ENCODE results near the gene NUPR1.
"Not testable (repeated sequence)": the region's sequence is repeated elsewhere in the genome, so short reads cannot be mapped to it uniquely, and the experiment has no call there.

The NUPR1 gene

DNA sequence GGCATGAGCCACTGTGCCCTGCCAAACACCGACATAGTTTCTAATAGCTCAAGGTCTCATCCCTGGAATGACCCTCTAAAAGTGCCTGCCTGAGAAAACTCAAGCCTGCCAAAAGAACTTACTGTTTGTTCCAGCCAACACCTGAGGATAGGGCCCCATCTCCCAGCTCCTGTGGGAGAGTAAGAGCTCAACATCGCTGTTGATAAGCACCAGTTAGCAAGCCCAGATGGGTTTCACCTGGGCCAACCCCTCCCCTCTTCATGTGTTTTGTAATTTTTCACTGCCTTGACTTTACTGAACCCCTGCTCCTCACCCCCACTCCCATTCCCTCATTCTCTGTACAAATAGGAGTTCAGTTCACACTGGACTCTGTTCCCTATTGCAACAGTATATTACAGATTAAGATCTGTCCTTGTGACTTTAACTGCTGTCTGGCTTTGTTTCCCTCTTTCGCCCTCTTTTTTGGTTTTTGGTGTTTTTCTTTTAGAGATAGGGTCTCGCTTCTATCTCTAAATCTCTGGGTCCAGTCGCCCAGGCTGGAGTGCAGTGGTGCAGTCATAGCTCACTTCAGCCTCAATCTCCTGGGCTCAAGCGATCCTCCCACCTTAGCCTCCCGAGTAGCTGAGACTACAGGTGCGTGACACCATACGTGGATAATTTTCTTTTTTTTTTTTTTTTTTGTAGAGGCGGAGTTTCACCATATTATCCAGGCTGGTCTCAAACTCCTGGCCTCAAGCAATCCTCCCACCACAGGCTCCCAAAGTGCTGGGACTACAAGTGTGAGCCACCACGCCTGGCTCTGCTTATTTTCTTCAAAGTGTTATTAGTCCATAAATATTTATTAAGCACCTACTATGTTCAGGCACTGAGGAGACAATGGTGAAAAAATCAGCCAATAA, 12.3 kb downstream of the NUPR1 start:
- DNase-seq: no peak

DNA sequence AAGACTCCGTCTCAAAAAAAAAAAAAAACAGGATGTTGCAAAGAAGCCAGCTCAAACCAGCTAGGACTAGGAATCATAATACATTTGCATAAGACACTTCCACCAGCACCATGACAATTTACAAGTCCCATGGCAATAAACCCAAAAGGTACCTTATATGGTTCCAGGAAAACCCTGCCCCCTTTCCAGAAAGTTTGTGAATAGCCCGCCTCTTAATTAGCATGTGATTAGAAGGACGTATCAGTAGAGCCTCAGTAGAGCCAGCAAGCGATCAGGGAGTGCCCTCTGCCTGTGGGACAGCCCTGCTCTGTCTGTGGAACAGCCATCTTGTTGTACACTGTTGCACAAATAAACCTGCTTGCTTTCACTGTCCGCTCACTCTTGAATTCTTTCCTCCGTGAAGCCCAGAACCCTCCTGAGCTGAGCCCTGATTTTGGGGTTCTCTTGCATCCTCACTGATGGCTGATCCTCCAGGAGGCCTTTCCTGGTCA, 14.0 kb downstream of the NUPR1 start:
- DNase-seq: no peak

DNA sequence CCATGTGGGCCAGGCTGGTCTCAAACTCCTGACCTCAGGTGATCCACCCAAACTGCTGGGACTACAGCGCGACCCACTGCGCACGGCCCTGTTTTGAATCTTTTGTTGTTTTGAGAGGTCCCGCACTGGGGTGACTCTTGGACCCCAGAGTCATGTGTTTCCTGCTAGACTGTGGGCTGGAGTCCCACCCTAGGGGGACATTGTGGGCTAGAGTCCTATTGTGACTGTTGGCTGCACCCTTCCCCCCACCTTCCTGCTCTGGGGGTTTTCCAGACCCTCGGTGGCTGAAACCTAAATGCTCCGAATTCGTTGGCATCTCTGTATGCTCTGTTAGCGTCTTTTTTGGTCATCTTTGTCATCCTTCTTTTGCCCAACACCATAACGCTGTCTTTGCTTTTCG, 16.0 kb downstream of the NUPR1 start:
- no peak for DNase-seq

DNA sequence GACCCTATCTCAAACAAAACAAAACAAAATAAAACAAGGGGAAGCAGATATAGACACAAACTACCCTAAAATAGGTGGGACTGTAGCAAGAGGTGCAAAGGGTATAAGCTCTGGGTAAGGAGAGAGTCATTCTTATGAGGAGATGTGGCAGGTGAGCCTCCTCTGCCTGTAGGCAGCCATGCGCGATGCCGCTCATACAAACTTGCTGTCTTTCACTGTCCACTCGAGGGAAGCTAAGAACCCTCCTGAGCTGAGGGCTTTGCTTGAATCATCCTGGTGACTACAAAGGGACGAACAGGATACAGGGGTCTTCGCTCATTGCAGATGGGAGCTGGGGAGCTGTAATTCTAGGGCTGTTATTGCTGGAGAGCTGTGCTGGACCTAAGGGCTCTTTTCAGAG, 17.3 kb downstream of the NUPR1 start:
- no peak for DNase-seq

DNA sequence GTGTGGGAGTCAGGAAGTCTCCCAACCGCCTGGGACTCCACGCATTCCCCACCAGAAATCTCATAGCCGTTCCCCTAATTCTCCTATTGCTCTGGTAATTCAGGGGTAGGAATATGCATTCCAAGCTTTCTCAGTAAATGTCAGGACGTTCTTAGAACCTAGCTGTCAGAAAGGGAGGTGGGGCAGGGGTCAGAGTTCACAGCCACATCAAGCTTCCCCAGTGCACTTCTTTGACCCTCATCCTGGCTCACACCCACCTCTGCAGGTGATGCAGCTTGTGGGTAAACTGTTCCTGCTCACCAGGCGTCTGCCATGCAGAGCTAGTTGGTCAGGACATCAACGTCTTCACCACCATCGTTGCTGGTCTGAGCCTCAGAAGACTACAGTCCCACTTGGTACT, 18.1 kb downstream of the NUPR1 start:
- no peak for DNase-seq

DNA sequence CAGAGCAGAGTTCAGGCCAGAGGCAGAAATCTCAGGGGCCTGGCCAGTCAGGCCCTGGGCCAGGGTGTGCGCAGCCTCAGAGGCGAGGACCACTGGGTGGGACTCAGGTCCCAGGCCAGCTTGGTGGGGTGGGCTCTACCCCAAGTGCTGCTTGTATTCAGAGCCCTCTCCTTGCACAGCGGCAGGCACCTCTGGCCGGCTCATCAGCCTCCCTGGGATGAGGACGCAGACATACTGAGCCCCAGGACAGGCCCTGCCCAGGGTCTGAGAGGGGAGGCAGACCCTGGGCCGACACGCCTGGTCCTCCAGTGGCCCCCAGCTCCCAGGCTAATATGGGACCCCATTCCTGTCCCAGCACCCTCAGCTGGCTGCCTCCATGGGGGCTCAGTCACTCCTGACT, 24.5 kb downstream of the NUPR1 start:
- no peak for DNase-seq

DNA sequence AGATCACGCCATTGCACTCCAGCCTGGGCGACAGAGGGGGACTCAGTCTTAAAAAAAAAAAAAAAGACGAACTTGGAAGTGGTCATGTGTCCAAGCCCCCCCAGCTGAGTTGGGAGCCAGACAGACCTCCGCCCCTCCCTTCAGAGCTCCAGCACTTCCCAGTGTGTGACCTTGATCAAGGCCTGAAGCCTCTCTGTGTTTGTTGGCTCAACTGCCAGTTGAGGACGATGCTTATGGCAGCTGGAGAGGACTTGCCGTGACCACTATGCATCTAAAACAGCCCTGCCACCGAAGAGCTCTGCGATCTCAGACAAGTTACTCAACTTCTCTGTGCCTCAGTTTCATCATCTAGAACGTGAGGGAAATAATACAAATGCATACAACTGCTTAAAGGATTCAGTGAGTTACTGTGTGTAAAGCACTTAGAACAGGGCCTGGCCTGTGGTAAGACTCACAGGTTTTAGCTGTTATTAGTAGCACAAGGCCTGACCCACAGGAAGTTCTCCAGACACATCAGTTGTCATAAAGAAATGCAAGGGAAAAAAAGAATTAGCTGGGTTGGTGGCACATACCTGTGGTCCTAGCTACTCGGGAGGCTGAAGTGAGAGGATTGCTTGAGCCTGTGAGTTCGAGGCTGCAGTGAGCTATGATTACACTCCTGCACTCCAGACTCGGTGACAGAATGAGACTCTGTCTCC, 25.1 kb downstream of the NUPR1 start:
- DNase-seq: no peak

DNA sequence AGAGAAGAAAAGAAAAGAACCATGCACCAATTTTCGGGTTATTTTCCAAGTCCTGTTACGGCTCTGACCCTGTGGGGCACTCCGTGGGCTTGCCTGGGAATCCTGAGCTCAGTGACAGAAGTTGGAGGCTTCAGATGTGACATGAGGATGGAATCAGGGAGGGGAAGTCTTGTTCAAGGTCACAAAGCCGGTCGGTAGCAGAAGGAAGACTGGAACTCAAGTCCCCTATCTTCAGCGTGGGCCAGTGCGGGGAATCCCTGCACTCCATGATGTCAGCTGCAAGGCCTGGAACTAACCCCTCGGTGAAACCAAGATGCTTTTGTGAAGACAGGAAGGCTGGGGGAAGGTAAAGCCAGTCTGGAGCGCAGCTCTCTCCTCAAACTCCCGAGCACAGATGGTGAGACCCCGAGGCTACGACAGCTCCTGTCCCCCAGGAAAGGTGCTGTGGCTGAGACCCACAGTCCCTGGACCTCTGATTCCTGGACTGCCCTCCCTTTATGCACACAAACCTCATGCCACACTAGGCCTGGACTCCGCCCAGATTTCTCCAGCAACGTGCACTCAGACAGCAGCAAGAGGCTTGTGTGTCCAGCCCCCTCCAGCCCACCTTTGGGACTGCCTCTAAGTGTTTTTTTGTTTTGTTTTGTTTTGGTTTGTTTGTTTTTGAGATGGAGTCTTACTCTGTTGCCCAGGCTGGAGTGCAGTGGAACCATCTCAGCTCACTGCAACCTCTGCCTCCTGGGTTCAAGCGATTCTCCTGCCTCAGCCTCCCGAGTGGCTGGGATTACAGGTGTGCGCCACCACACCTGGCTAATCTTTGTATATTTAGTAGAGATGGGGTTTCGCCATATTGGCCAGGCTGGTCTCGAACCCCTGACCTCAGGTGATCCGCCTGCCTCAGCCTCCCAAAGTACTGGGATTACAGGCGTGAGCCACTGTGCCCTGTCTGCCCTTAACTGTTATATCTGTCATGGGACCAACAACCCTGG, 26.7 kb downstream of the NUPR1 start:
- no peak for DNase-seq

DNA sequence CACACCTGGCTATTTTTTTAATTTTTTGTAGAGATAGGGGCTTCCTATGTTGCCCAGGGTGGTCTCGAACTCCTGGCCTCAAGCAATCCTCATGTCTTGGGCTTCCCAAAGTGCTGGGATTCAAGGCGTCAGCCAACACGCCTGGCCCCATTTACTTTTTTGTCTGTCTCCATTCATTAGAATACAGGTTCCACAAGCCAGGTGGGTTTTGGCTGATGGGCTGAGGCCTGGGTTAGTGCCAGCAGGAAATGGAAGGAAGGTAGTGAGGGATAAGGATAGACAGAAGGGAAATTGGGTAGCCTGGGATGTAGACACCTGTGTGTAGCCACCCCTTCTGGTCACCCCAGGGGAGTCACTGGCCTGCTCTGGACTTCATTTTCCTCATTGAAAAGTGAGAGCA, 27.7 kb downstream of the NUPR1 start:
- no peak for DNase-seq

DNA sequence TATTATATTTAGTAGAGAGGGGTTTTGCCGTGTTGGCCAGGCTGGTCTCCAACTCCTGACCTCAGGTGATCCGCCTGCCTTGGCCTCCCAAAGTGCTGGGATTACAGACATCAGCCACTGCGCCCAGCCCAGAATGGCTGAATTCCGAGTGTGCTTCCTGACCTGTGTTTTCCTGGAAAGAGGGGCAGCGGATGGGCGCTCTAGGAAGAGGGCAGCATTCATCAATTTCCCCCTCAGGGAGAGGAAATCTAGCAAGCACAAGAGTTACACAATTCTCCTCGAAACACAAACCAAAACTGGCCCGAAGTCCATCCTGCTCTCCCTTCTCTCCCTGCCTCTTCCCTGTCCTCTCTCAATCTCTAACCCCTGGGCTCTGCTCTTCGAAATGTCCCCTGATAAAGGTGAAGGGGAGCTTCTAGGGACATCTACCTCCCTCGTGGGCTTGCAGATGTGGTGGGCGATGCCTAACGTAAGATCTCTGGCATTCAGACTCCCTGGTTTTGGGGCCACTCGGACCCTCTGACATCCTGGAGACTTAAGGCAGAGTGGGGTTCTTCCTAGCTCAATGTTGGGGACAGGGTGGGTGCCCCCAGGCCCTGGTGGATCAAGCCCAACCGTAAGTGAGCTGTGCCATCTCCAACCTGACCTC, 33.2 kb downstream of the NUPR1 start:
- no peak for DNase-seq

DNA sequence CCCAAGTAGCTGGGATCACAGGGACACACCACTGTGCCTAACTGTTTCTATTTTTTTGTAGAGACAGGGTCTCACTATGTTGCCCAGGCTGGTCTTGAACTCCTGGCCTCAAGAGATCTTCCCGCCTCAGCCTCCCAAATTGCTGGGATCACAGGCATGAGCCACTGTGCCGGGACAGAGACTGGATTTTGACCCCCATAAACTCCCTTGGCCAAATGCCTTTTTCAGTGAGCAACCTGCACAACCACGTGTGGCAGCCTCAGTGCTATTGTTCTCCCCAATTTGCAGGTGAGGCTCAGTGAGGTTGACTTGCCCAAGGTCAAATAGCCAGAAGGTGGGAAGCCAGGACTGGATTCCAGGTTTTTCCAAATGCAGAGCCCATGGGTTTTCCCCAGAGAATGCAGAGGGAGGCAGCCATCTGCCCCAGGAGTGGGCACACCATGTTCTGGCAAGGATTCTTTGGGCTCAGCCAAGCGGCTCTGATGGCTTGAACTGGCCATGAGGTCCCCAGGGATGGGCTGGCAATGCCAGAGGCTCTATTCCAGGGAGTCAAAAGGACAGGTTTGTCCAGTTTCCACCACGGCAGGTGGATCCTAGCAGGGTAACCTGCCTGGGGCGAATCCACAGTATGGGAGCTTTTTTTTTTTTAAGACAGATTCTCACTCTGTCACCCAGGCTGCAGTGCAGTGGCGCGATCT, 33.9 kb downstream of the NUPR1 start:
- no peak for DNase-seq

DNA sequence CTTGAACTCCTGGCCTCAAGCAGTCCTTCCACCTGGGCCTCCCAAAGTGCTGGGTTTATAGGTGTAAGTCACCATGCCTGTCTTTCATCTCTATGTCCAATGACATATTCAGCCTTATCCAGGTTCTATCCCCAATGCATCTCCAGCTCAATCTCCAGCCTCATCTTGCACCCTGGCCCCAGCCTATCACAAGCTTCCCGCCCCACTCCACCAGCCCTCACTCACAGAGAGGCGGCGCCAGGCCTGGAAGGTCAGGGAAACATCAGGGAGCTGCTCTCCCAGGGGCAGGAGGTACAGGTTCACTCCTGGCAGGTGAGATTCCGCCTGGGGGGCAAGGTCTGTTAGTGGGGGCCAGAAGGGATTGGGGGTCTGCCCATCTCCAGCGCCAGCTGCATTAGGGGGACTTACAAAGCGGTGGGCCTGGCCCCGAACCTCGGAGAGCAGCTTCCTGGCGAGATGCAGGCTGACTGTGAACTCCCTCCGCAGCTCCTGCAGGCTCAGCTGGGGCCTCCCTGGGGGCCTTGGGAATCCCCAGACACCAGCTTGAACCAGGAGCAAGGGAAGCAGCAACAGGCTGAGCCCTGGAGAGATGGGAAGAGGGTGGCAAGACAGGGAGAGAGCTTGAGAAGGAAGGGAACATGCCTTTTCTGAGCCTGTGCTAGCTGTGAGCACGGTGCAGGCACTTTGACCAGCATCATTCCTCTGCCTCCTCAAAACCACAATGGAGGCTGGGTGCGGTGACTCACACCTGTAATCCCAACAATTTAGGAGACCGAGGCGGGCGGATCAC, 35.1 kb downstream of the NUPR1 start:
- no peak for DNase-seq

DNA sequence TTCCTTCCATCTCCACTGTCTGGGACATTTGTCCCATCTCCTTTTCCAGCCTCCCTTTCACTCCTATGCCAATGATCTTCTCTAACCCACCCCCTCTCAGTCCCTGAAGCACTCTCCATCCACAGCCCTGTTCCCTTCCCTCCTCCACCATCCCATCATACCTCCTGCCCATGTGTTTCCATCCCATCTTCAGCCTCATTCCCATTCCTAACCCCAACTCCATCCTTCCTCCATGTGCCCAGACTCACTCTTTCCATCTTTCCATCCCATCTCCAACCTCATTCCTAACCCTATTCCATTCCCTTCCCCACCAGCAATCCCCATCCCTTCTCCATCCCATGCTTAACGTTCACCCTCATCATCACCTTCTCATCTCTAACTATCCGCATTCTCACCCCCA, 36.5 kb downstream of the NUPR1 start:
- no peak for DNase-seq

DNA sequence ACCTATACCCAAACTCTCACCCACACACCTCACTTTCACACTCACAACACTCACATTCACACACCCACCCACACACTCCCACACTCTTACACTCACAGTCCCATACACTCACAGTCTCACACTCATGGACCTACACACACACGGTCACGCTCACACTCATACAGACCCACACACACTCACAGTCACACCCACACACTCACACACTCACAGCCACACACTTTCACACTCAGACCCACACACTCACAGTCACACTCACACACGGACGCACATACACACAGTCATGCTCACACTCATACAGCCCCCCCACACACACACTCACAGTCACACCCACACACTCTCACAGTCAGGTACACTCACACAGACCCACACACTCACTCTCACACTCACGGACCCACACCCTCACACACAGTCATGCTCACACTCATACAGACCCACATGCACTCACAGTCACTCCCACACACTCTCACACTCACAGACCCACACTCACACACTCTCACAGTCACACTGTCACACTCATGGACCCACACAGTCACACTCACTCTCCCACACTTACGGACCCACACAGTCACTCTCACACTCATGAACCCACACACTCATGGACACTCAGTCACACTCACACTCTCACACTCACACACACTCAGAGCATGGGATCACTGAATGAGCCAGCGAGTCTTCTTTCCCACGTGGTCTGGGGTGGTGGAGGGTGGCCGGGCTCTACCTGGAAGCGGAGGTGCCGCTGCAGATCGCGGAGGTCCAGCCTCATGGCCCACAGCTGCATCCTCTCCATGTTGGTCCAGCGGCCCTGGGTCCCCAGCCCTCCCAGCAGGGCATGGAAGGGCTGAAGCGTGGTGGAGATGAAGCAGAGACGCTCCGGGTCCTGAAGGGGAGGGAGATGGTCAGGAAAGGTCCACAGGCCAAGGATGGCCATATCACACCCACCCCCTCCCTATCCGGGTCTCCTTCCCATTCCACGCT, 37.2 kb downstream of the NUPR1 start:
- DNase-seq: no peak

DNA sequence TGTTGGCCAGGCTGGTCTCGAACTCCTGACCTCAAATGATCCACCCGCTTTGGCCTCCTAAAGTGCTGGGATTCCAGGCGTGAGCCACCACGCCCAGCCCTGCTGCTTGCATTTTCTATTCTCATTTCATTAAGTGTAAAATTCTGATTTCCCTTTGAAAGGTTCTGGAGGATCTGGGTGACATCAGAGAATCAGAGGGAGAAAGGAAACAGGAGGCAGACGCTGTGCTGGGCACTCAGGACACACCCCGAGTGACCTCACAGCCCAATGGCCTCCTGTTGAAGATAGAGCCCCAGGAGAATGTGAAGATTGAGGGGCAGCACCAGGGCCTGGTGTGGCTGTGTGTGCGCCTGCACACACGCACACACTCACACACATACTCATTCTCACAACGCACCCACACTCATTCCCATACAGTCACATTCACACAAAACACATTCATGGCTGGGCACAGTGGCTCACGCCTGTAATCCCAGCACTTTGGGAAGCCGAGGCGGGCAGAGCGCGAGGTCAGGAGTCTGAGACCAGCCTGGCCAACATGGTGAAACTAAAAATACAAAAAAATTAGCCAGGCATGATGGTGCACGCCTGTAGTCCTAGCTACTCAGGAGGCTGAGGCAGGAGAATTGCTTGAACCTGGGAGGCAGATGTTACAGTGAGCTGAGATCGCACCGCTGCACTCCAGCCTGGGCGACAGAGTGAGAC, 38.1 kb downstream of the NUPR1 start:
- not testable (repeated sequence) for DNase-seq

DNA sequence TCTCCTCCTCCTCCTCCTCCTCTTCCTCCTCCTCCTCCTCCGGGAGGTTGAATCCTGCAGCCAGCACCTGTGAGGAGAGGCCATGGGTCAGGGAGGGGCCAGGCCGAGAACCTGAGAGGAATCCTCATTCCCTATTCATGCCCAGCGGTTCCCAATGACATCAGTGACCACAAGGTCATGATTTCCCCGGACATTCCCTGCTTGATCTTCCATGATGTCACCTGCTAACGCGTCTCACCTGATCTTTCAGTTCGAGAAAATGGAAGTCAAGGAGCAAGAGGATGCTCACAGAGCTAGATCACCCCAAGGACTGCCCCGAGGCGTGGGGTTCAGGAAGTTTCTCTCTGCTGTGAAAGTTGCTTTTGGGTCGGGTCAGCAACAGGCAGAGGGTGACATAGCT, 38.9 kb downstream of the NUPR1 start:
- no peak for DNase-seq

DNA sequence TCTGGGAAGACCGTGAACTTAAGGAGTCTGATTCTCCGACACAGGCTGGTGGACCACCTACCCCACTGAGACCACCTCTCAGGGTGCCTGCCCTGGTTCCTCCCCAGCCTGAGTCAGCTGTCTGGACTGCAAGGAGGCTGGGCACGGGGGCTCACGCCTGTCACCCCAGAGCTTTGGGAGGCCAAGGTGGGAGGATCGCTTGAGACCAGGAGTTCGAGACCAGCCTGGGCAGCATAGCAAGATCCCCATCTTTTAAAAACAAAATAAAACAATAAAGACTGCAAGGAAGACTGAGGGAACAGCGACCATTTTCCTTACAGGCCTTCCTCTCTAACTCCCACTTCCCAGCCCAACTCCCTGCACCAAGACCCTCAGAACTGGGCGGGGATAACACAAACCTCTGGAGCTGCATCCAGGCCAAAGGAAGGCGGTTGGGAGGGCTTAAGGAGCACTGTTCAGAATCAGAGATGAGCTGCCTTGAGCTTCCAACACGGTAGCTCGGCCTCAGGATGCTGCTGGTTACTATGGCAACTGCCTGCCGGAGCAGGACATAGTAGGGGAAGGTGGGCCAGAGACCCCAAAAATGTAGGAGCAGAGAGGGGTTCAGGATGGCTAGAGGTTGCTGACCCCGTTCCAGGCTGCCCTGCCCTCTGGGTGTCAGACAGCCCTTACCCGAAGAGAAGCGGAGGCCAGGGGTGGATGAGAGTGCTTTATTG, 40.0 kb downstream of the NUPR1 start:
- DNase-seq: no peak

DNA sequence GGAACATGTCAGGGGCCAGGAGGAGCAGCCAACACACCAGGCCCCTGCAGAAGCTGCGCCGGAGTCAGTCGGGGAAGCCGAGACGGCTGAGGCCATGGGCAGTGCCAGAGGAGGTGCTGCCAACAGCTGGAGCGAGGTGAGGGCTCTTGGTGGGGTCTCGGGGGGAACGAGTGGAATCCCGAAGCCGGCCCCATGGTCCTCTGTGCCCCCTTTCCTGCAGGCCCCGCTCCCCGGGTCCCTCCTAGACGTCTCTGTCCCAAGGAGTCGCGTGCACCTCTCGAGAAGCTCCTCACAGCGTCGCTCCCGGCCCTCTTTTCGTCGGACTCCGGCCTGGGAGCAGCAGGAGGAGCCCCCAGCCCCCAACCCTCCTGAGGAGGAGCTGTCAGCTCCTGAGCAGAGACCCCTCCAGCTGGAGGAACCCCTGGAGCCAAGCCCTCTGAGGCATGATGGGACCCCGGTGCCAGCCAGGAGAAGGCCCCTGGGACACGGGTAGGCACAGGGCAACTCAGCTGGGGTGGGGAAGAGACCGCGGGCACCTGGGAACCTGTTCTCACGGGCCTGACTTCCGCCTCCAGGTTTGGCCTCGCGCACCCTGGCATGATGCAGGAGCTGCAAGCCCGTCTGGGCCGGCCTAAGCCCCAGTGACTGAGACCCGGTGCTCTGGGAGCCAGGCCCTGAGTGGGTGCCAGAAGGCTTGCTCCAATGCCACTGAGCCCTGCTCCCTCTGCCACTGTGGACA, 40.7 kb downstream of the NUPR1 start:
- DNase-seq: no peak
